DLD1 (cell line): ENCODE data around the gene LPP.

Experiments used
- in situ Hi-C: cut with HindIII; loops from 2 replicates; pipeline ENCODE4 v1.10.0; 2017; ENCODE audit warnings: low sequenced_read_pairs

LPP gene

GRCh38 chr3:188647237-188647636 lies 493.3 kb downstream of the LPP start:
- in situ Hi-C loops = no loop called here

- in situ Hi-C loops = no loop called here
These were observed 495.6 kb downstream of the LPP start for GRCh38 chr3:188649521-188649920.

GRCh38 chr3:188656196-188656982 lies 502.4 kb downstream of the LPP start:
- in situ Hi-C loops = no loop called here

- in situ Hi-C loops = no loop called here
These were observed 504.6 kb downstream of the LPP start for GRCh38 chr3:188658606-188659005.

- in situ Hi-C loops = no loop called here
These were observed 505.6 kb downstream of the LPP start for GRCh38 chr3:188659449-188660090.

- in situ Hi-C loops = no loop called here
These were observed 506.5 kb downstream of the LPP start for GRCh38 chr3:188660415-188660814.

- in situ Hi-C loops = no loop called here
These were observed 507.8 kb downstream of the LPP start for GRCh38 chr3:188661806-188662205.

- in situ Hi-C loops = no loop called here
These were observed 508.3 kb downstream of the LPP start for GRCh38 chr3:188662214-188662613.

- in situ Hi-C loops = no loop called here
These were observed 508.8 kb downstream of the LPP start for GRCh38 chr3:188662795-188663194.

GRCh38 chr3:188663839-188664238 lies 509.9 kb downstream of the LPP start:
- in situ Hi-C loops = no loop called here

- in situ Hi-C loops = no loop called here
These were observed 510.8 kb downstream of the LPP start for GRCh38 chr3:188664795-188665194.

GRCh38 chr3:188667926-188668325 lies 514.0 kb downstream of the LPP start:
- in situ Hi-C loops = no loop called here

GRCh38 chr3:188670446-188670845 lies 516.5 kb downstream of the LPP start:
- in situ Hi-C loops = no loop called here

GRCh38 chr3:188671971-188672370 lies 518.0 kb downstream of the LPP start:
- in situ Hi-C loops = no loop called here

- in situ Hi-C loops = no loop called here
These were observed 518.9 kb downstream of the LPP start for GRCh38 chr3:188672840-188673239.

- in situ Hi-C loops = no loop called here
These were observed 519.8 kb downstream of the LPP start for GRCh38 chr3:188673646-188674186.

GRCh38 chr3:188674595-188674994 lies 520.6 kb downstream of the LPP start:
- in situ Hi-C loops = no loop called here

GRCh38 chr3:188677344-188677743 lies 523.4 kb downstream of the LPP start:
- in situ Hi-C loops = no loop called here

- in situ Hi-C loops = no loop called here
These were observed 526.2 kb downstream of the LPP start for GRCh38 chr3:188680189-188680588.

- in situ Hi-C loops = no loop called here
These were observed 526.6 kb downstream of the LPP start for GRCh38 chr3:188680605-188681004.

GRCh38 chr3:188682316-188682715 lies 528.4 kb downstream of the LPP start:
- in situ Hi-C loops = no loop called here

GRCh38 chr3:188683032-188683521 lies 529.1 kb downstream of the LPP start:
- in situ Hi-C loops = no loop called here
